Measurements from ENCODE around the gene IL1F10.

DNA sequence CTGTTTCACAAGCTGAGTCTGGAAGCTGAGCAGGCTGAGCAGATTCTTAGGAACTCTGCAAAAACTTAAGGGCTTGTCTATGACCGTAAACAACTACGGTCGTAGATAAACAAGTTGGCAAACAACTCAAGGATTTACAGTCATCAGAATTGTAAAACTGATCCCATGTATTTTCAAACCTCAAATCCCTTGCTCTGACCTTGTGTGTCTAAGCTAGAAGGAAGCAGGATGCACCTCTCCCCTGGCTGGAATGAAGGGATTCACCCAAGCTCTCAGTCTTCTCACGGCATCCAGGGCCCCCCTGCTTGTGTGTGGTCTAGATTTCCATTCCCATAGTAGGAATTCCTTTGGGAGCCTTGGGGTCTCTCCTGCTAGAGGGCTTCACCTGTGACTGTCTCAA lies 47.2 kb downstream of the IL1F10 start:
- TF ChIP-seq, protein P1, sequence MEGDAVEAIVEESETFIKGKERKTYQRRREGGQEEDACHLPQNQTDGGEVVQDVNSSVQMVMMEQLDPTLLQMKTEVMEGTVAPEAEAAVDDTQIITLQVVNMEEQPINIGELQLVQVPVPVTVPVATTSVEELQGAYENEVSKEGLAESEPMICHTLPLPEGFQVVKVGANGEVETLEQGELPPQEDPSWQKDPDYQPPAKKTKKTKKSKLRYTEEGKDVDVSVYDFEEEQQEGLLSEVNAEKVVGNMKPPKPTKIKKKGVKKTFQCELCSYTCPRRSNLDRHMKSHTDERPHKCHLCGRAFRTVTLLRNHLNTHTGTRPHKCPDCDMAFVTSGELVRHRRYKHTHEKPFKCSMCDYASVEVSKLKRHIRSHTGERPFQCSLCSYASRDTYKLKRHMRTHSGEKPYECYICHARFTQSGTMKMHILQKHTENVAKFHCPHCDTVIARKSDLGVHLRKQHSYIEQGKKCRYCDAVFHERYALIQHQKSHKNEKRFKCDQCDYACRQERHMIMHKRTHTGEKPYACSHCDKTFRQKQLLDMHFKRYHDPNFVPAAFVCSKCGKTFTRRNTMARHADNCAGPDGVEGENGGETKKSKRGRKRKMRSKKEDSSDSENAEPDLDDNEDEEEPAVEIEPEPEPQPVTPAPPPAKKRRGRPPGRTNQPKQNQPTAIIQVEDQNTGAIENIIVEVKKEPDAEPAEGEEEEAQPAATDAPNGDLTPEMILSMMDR (IDR thresholded peaks at IDR 0.05; ENCODE audit: insufficient read depth, low read depth, low read length) = no peak
- TF ChIP-seq EZH2 (IDR thresholded peaks at IDR 0.05; ENCODE audit: insufficient read depth, low read length) = no peak
